ENCODE results near the gene UBR7.

Gene UBR7

GRCh38 chr14:93183596-93184317 lies 23.3 kb upstream of the UBR7 start:
- no peak for TF ChIP-seq CTCF (IDR thresholded peaks at IDR 0.05)

GRCh38 chr14:93184391-93185348 lies 22.4 kb upstream of the UBR7 start, which contains the start of the genes LYSET and MOAP1:
Gene LYSET (plus strand): TSS chr14:93185317. CDS start chr14:93185406, 89 bp downstream.
Gene MOAP1 (minus strand): TSS chr14:93184897. CDS start chr14:93184242, 655 bp downstream.
- TF ChIP-seq CTCF (IDR thresholded peaks at IDR 0.05), result peak; percentile 29; the same call in 1 of the 2 replicates

GRCh38 chr14:93185349-93185720 lies 21.7 kb upstream of the UBR7 start:
- TF ChIP-seq CTCF (IDR thresholded peaks at IDR 0.05), result no peak

- no peak for TF ChIP-seq CTCF (IDR thresholded peaks at IDR 0.05)
These were observed 20.6 kb upstream of the UBR7 start for GRCh38 chr14:93186466-93186865.

GRCh38 chr14:93186956-93187355 lies 20.1 kb upstream of the UBR7 start:
- no peak for TF ChIP-seq CTCF (IDR thresholded peaks at IDR 0.05)

GRCh38 chr14:93195316-93195999 lies 11.6 kb upstream of the UBR7 start:
- TF ChIP-seq CTCF (IDR thresholded peaks at IDR 0.05), result no peak

GRCh38 chr14:93199031-93199430 lies 8.0 kb upstream of the UBR7 start:
- no peak for TF ChIP-seq CTCF (IDR thresholded peaks at IDR 0.05)

Measured in LNCAP (cell line).